HEK293 (cell line): Measurements from ENCODE around the gene SNAP23.

Experiments
- CTCF ChIA-PET: fragments of 350-600 bp; formaldehyde crosslinking; extraction: SDS; loops from one replicate; lab custom pipeline; 2021; ENCODE audit warnings: antibody characterized with exemption; lab: Yijun Ruan, JAX
- POLR2A ChIA-PET: fragments of 300-600 bp; formaldehyde crosslinking; extraction: SDS; loops from one replicate; lab custom pipeline; 2020; ENCODE audit warnings: antibody characterized with exemption, inconsistent platforms; lab: Yijun Ruan, JAX
- H3K27ac ChIP-seq: fragments of 200-500 bp; sonication (Bioruptor generic); 2 replicates; pipeline ENCODE4 v1.5.1; 2014; ENCODE audit warnings: low read depth, low read length, control low read depth, inconsistent platforms; ENCODE audit errors: extremely low read depth
- H3K36me3 ChIP-seq, 2 experiments: fragments of 200-500 bp in 1 of 2; sonication (Bioruptor generic) in 1 of 2; 1 replicate in 1 of 2; 2 replicates in 1 of 2; pipeline ENCODE4 v1.5.1; 2014 to 2017; ENCODE audit warnings: inconsistent platforms in 2 of 2, low read length in 2 of 2; ENCODE audit not compliant: control insufficient read depth in 2 of 2, insufficient read depth in 1 of 2
- H3K4me1 ChIP-seq: fragments of 200-500 bp; sonication (Bioruptor generic); 2 replicates; pipeline ENCODE4 v1.5.1; 2014; ENCODE audit warnings: mild to moderate bottlenecking, low read length, inconsistent platforms; ENCODE audit not compliant: control insufficient read depth, insufficient read depth
- H3K4me3 ChIP-seq: 2 replicates; pipeline ENCODE4 v1.5.1; 2011; ENCODE audit warnings: low read depth, mild to moderate bottlenecking, control low read depth, low read length, moderate library complexity
- H3K9me3 ChIP-seq: fragments of 200-500 bp; sonication (Bioruptor generic); 2 replicates; pipeline ENCODE4 v1.5.1; 2014; ENCODE audit warnings: low read depth, low read length, inconsistent platforms; ENCODE audit not compliant: control insufficient read depth, insufficient read depth
- GFI1B ChIP-seq: fragments of 450-650 bp; formaldehyde crosslinking; IDR thresholded peaks from 2 replicates; pipeline ENCODE4 v1.5.1; 2016; ENCODE audit warnings: missing biosample characterization, missing genetic modification characterization
- IKZF3 ChIP-seq: fragments of 450-650 bp; IDR thresholded peaks from 2 replicates; pipeline ENCODE4 v1.5.0; 2018; ENCODE audit warnings: missing biosample characterization, mild to moderate bottlenecking, missing genetic modification characterization, moderate library complexity
- KLF10 ChIP-seq: fragments of 450-650 bp; IDR thresholded peaks from 2 replicates; pipeline ENCODE4 v1.5.1; 2018; ENCODE audit warnings: missing biosample characterization, mild to moderate bottlenecking, missing genetic modification characterization
- PATZ1 ChIP-seq: fragments of 450-650 bp; formaldehyde crosslinking; IDR thresholded peaks from 2 replicates; pipeline ENCODE4 v1.5.1; 2016; ENCODE audit warnings: missing biosample characterization, missing genetic modification characterization
- SCRT1 ChIP-seq: fragments of 450-650 bp; formaldehyde crosslinking; IDR thresholded peaks from 2 replicates; pipeline ENCODE4 v1.5.1; 2016; ENCODE audit warnings: missing biosample characterization, missing genetic modification characterization, borderline replicate concordance
- ZNF140 ChIP-seq: fragments of 450-650 bp; formaldehyde crosslinking; IDR thresholded peaks from 2 replicates; pipeline ENCODE4 v1.5.1; 2016; ENCODE audit warnings: missing biosample characterization, missing genetic modification characterization
- ZNF280D ChIP-seq: fragments of 450-650 bp; formaldehyde crosslinking; IDR thresholded peaks from 2 replicates; pipeline ENCODE4 v1.5.1; 2016; ENCODE audit warnings: missing biosample characterization, missing genetic modification characterization
- ZNF354C ChIP-seq: fragments of 450-650 bp; formaldehyde crosslinking; IDR thresholded peaks from 2 replicates; pipeline ENCODE4 v1.5.1; 2016; ENCODE audit warnings: missing biosample characterization, missing genetic modification characterization, low read depth, borderline replicate concordance
- ZNF416 ChIP-seq: fragments of 450-650 bp; formaldehyde crosslinking; IDR thresholded peaks from 2 replicates; pipeline ENCODE4 v1.5.1; 2016; ENCODE audit warnings: missing biosample characterization, missing genetic modification characterization
- ZNF529 ChIP-seq: fragments of 450-650 bp; formaldehyde crosslinking; IDR thresholded peaks from 2 replicates; pipeline ENCODE4 v1.5.1; 2017; ENCODE audit warnings: missing genetic modification characterization, missing biosample characterization; ENCODE audit not compliant: insufficient replicate concordance
- ZNF561 ChIP-seq: fragments of 450-650 bp; IDR thresholded peaks from 2 replicates; pipeline ENCODE4 v1.5.1; 2018; ENCODE audit warnings: missing biosample characterization, missing genetic modification characterization, borderline replicate concordance
- TF ChIP-seq, protein P1 (sequence below): sonication (generic); formaldehyde crosslinking; IDR thresholded peaks from 2 replicates; pipeline ENCODE4 v1.8.1; 2022; ENCODE audit warnings: mild to moderate bottlenecking, moderate library complexity, missing genetic modification reagents
- TF ChIP-seq, protein P2 (sequence below): fragments of 450-650 bp; formaldehyde crosslinking; IDR thresholded peaks from 2 replicates; pipeline ENCODE4 v1.5.1; 2016; ENCODE audit warnings: missing biosample characterization, missing genetic modification characterization, borderline replicate concordance
- TF ChIP-seq, protein P3 (sequence below): fragments of 450-650 bp; formaldehyde crosslinking; IDR thresholded peaks from 2 replicates; pipeline ENCODE4 v1.5.1; 2016; ENCODE audit warnings: missing biosample characterization, missing genetic modification characterization

The SNAP23 gene

GRCh38 chr15:42508263-42508690 is 12.8 kb downstream of the SNAP23 start:
- Histone ChIP-seq H3K4me3 (no peak overlapping the region), H3K4me1 (no peaks in the 10 kb centered on the region), H3K36me3 (no peaks in the 10 kb centered on the region; a peak in 1 of 3 replicates), H3K27ac (no peak overlapping the region), H3K9me3 (no peaks in the 10 kb centered on the region)
- no peak for TF ChIP-seq SCRT1 (tag by site-specific recombination)
- TF ChIP-seq, protein P1, sequence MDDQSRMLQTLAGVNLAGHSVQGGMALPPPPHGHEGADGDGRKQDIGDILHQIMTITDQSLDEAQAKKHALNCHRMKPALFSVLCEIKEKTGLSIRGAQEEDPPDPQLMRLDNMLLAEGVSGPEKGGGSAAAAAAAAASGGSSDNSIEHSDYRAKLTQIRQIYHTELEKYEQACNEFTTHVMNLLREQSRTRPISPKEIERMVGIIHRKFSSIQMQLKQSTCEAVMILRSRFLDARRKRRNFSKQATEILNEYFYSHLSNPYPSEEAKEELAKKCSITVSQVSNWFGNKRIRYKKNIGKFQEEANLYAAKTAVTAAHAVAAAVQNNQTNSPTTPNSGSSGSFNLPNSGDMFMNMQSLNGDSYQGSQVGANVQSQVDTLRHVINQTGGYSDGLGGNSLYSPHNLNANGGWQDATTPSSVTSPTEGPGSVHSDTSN (CRISPR knock-in tag), result no peak
- TF ChIP-seq ZNF140 (tag by site-specific recombination), result no peak
- TF ChIP-seq, protein P2, sequence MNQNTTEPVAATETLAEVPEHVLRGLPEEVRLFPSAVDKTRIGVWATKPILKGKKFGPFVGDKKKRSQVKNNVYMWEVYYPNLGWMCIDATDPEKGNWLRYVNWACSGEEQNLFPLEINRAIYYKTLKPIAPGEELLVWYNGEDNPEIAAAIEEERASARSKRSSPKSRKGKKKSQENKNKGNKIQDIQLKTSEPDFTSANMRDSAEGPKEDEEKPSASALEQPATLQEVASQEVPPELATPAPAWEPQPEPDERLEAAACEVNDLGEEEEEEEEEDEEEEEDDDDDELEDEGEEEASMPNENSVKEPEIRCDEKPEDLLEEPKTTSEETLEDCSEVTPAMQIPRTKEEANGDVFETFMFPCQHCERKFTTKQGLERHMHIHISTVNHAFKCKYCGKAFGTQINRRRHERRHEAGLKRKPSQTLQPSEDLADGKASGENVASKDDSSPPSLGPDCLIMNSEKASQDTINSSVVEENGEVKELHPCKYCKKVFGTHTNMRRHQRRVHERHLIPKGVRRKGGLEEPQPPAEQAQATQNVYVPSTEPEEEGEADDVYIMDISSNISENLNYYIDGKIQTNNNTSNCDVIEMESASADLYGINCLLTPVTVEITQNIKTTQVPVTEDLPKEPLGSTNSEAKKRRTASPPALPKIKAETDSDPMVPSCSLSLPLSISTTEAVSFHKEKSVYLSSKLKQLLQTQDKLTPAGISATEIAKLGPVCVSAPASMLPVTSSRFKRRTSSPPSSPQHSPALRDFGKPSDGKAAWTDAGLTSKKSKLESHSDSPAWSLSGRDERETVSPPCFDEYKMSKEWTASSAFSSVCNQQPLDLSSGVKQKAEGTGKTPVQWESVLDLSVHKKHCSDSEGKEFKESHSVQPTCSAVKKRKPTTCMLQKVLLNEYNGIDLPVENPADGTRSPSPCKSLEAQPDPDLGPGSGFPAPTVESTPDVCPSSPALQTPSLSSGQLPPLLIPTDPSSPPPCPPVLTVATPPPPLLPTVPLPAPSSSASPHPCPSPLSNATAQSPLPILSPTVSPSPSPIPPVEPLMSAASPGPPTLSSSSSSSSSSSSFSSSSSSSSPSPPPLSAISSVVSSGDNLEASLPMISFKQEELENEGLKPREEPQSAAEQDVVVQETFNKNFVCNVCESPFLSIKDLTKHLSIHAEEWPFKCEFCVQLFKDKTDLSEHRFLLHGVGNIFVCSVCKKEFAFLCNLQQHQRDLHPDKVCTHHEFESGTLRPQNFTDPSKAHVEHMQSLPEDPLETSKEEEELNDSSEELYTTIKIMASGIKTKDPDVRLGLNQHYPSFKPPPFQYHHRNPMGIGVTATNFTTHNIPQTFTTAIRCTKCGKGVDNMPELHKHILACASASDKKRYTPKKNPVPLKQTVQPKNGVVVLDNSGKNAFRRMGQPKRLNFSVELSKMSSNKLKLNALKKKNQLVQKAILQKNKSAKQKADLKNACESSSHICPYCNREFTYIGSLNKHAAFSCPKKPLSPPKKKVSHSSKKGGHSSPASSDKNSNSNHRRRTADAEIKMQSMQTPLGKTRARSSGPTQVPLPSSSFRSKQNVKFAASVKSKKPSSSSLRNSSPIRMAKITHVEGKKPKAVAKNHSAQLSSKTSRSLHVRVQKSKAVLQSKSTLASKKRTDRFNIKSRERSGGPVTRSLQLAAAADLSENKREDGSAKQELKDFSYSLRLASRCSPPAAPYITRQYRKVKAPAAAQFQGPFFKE, result no peak
- TF ChIP-seq ZNF416 (tag by site-specific recombination), result no peak
- TF ChIP-seq PATZ1 (tag by site-specific recombination), result no peak
- no peak for TF ChIP-seq ZNF280D (tag by site-specific recombination)
- no peak for TF ChIP-seq KLF10 (tag by site-specific recombination)
- no peak for TF ChIP-seq IKZF3 (tag by site-specific recombination)
- no peak for TF ChIP-seq ZNF529 (tag by site-specific recombination)
- TF ChIP-seq ZNF354C, result no peak
- no peak for TF ChIP-seq GFI1B
- TF ChIP-seq, protein P3, sequence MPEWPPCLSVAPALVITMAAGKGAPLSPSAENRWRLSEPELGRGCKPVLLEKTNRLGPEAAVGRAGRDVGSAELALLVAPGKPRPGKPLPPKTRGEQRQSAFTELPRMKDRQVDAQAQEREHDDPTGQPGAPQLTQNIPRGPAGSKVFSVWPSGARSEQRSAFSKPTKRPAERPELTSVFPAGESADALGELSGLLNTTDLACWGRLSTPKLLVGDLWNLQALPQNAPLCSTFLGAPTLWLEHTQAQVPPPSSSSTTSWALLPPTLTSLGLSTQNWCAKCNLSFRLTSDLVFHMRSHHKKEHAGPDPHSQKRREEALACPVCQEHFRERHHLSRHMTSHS (tag by site-specific recombination), result no peak
- TF ChIP-seq ZNF561, result no peak
- ChIA-PET CTCF (interaction anchor here (0.7 kb wide), 1 partner anchor 36 kb away, joined by 4 read pairs; no protein-coding TSS in a partner anchor), POLR2A (no interaction called here)
